ENCODE measurements around the gene ADCY2.

- no peak for TF ChIP-seq CTCF (IDR thresholded peaks at IDR 0.05; ENCODE audit: insufficient read depth, low read length)
- no peak for TF ChIP-seq SPI1 (IDR thresholded peaks at IDR 0.05; ENCODE audit: borderline replicate concordance, low read depth)
- no peak for TF ChIP-seq REST (IDR thresholded peaks at IDR 0.05; ENCODE audit: insufficient replicate concordance, low read depth)
- no peak for TF ChIP-seq GABPA (IDR thresholded peaks at IDR 0.05; ENCODE audit: low read depth)
Observed at GRCh38 chr5:7793895-7794294, 398.0 kb downstream of the ADCY2 start.

Measured in HL-60 (cell line).